Common myeloid progenitor, CD34-positive (primary cell): ENCODE data around the gene ALMS1.
A peak's percentile ranks its signal among the peaks of the same experiment; 100 is the strongest.

Experiments used
- CTCF ChIA-PET: fragments of 350-600 bp; sonication (Branson Sonifier 250); formaldehyde crosslinking; loops from one replicate; lab custom pipeline; 2021; ENCODE audit warnings: antibody characterized with exemption; lab: Charles Lee
- POLR2A ChIA-PET: fragments of 350-600 bp; sonication (Branson Sonifier 250); formaldehyde crosslinking; loops from one replicate; lab custom pipeline; 2021; ENCODE audit warnings: antibody characterized with exemption; lab: Charles Lee
- DNase-seq, 3 donors: peaks; one replicate each; pipeline versions ENCODE4 v3.0.0 to v3.0.0-alpha.2; 2013
- H3K27ac ChIP-seq, 2 experiments: 1 replicate in 1 of 2; 2 replicates in 1 of 2; pipeline ENCODE4 v1.7.0; 2013; ENCODE audit warnings: inconsistent platforms in 2 of 2, low read length in 2 of 2, mild to moderate bottlenecking in 2 of 2, low read depth in 1 of 2, moderate library complexity in 1 of 2; ENCODE audit not compliant: severe bottlenecking in 2 of 2, insufficient read depth in 1 of 2, poor library complexity in 1 of 2
- H3K27me3 ChIP-seq, 5 experiments: replicated peaks in 2 of 5; 1 replicate in 3 of 5; 2 replicates in 2 of 5; pipeline versions ENCODE4 v1.6.1 to v1.7.0; 2013; ENCODE audit warnings: low read length in 4 of 5, mild to moderate bottlenecking in 2 of 5, moderate library complexity in 2 of 5, inconsistent platforms in 1 of 5; ENCODE audit not compliant: insufficient read depth in 5 of 5, control insufficient read depth in 4 of 5
- H3K36me3 ChIP-seq, 4 experiments: 1 replicate in 2 of 4; 2 replicates in 2 of 4; pipeline versions ENCODE4 v1.6.1 to v1.7.0; 2013; ENCODE audit warnings: low read length in 3 of 4, control low read depth in 1 of 4, mild to moderate bottlenecking in 1 of 4; ENCODE audit not compliant: control insufficient read depth in 4 of 4, insufficient read depth in 4 of 4
- H3K4me1 ChIP-seq, 4 experiments: 1 replicate in 3 of 4; 2 replicates in 1 of 4; pipeline versions ENCODE4 v1.6.1 to v1.7.1; 2013; ENCODE audit warnings: low read length in 3 of 4, mild to moderate bottlenecking in 3 of 4, control low read depth in 1 of 4, inconsistent platforms in 1 of 4, moderate library complexity in 1 of 4; ENCODE audit not compliant: control insufficient read depth in 4 of 4, insufficient read depth in 4 of 4; ENCODE audit errors: control extremely low read depth in 1 of 4
- H3K4me3 ChIP-seq, 7 experiments: 1 replicate in 4 of 7; 2 replicates in 3 of 7; pipeline versions ENCODE4 v1.5.1 to v1.7.0; 2013; ENCODE audit warnings: mild to moderate bottlenecking in 7 of 7, low read length in 6 of 7, moderate library complexity in 6 of 7, inconsistent platforms in 2 of 7, low read depth in 2 of 7, control low read depth in 1 of 7; ENCODE audit not compliant: insufficient read depth in 4 of 7, control insufficient read depth in 1 of 7; ENCODE audit errors: extremely low read depth in 1 of 7
- H3K9me3 ChIP-seq, 5 experiments: 1 replicate in 4 of 5; 2 replicates in 1 of 5; pipeline versions ENCODE4 v1.6.1 to v1.7.1; 2013; ENCODE audit warnings: low read length in 4 of 5, mild to moderate bottlenecking in 2 of 5, inconsistent platforms in 1 of 5, low read depth in 1 of 5, moderate library complexity in 1 of 5; ENCODE audit not compliant: control insufficient read depth in 4 of 5, insufficient read depth in 2 of 5; ENCODE audit errors: control extremely low read depth in 1 of 5
- WGBS: methylation state at CpG from one replicate; pipeline ENCODE4 v1.1.5; 2013; ENCODE audit not compliant: insufficient coverage; 5-methylcytosine and 5-hydroxymethylcytosine counted together

The ALMS1 gene

DNA sequence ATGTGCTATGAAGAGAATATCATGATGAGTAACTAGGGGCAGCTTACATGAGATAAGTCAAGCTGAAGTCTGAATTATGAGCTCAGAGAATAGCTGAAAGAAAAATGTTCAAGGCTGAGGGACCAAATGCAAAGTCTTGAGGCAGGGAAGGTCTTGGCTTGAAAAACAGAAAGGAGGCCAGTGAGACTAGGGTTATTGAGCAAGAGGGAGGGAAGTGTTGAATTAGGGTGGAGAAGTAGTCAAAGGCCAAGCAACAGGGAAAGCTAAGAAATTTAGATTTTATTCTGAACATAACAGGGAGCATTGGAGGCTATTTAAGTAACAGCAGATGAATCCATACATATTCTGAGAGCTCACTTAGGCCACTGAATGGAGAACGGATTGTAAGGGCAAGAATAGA, 11.4 kb upstream of the ALMS1 start:
- Histone ChIP-seq H3K27ac (no peak overlapping the region), H3K9me3 (peaks cover 0 to 8% (median 4%) of the 10 kb centered on the region in 5 experiments), H3K27me3 (peaks cover 0 to 12% (median 4%) of the 10 kb centered on the region in 5 experiments), H3K36me3 (no peaks in the 10 kb centered on the region), H3K4me3 (no peak overlapping the region), H3K4me1 (no peaks in the 10 kb centered on the region)
- no peak for DNase-seq
- CTCF ChIA-PET = no interaction called here
- WGBS = 100% methylated on average over 1 of the region's 1 CpG
- POLR2A ChIA-PET = no interaction called here

DNA sequence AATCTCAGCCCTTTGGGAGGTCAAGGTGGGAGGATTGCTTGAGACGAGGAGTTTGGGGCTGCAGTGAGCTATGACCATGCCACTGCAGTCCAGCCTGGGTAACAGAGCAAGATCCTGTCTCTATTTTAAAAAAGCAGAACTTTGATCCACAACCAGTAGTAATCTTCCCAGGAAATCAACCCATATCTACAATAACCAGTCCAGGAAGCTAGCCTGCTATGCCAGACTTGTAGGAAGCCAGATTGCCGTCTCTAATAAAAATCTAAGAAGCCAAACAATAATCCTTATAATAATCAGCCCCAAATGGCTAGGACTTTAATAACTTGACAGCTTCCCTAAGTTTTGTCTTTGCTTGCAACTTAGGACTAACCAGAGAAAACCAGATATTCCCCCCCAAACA, 9.0 kb upstream of the ALMS1 start:
- peaks cover 0 to 8% (median 4%) of the 10 kb centered on the region in 5 experiments for H3K9me3 ChIP-seq
- no peak overlapping the region for H3K27ac ChIP-seq
- 100% methylated on average over 1 of the region's 2 CpGs for WGBS
- POLR2A ChIA-PET = no interaction called here
- CTCF ChIA-PET = interaction anchor here (0.6 kb wide), 1 partner anchor 1209 kb away, joined by 3 read pairs; no protein-coding TSS in a partner anchor
- H3K36me3 ChIP-seq = no peaks in the 10 kb centered on the region
- DNase-seq = no peak
- H3K4me3 ChIP-seq = no peak overlapping the region
- no peaks in the 10 kb centered on the region for H3K4me1 ChIP-seq
- H3K27me3 ChIP-seq = peaks cover 0 to 15% (median 3%) of the 10 kb centered on the region in 5 experiments

DNA sequence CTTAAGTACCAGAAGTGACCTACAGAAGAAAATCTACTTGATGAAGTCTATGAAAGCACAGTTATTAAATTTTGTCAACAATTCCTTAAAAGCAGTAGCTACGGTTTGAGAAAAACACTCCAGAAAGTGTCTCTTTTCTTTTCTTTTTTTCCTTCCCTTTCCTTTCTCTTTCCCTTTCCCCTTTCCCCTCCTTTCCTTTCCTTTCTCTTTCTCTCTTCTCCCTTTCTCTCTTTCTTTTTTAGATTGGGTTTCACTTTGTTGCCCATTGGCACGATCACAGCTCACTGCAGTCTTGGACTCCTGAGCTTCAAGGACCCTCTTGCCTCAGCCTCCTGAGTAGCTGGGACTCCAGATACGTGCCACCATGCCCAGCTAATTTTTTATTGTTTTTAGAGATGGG, 2.6 kb upstream of the ALMS1 start:
- Histone ChIP-seq H3K9me3 (no peaks in the 10 kb centered on the region), H3K4me3 (no peak overlapping the region), H3K27ac (no peak overlapping the region), H3K4me1 (peaks cover 7 to 22% (median 13%) of the 10 kb centered on the region in 4 experiments), H3K27me3 (peaks cover 0 to 7% (median 3%) of the 10 kb centered on the region in 5 experiments), H3K36me3 (no peaks in the 10 kb centered on the region)
- ChIA-PET POLR2A (no interaction called here), CTCF (no interaction called here)
- WGBS = 100% methylated on average over 2 of the region's 3 CpGs
- DNase-seq = no peak

DNA sequence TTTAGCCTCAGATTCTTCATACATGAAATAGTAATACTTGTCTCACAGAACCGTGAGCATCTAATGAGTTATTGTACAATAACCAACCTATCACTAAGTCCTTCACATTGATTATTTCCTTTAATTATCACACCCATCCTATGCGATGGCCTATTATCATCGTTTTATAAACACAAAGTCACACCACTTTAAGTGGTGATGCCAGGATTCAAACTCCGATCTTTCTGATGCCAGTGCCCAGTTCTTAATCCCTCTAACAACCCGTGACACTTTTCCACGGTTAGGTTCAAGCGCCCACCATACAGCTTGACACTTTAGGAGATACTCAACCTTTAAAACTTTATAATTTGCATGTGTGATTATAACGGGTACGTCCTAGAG, 523 bp upstream of the ALMS1 start:
- ChIA-PET CTCF (interaction anchor here (1.0 kb wide), 1 partner anchor 89 kb away, joined by 3 read pairs; no protein-coding TSS in a partner anchor), POLR2A (no interaction called here)
- Histone ChIP-seq H3K9me3 (no peaks in the 10 kb centered on the region), H3K36me3 (no peaks in the 10 kb centered on the region), H3K4me3 (peak overlapping the region; percentile 58 to 98 (median 77)), H3K27me3 (peaks cover 0 to 4% (median 3%) of the 10 kb centered on the region in 5 experiments), H3K4me1 (peaks cover 7 to 22% (median 13%) of the 10 kb centered on the region in 4 experiments), H3K27ac (peak overlapping the region in 1 of 2 experiments; percentile 77)
- no peak for DNase-seq
- 14% methylated on average over 6 of the region's 9 CpGs for WGBS

DNA sequence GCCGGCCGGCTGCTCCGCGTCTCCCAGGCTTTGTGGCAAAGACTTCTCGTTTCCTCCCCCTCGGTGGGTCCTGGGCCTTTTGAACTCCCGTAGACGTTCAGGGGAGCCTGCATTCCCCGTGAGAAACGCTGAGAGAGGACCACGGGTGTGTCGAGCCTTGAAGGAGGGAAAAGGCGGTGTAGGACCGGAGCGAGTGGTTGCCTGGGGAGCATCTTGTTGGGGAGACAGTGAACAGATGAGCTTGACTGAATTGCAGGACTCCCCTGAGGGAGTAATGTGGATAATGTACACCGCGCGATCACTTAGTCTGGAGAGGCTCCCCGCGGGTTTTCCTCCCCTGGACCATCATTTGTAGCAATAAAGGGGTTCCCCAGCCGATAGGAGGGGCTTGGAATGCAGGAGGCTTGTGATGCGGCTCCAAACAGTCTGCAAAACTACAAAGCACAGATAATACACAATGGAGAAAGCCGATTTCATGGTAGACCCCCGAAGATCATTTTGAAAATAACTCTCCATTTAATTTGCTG, 769 bp downstream of the ALMS1 start:
- H3K4me3 ChIP-seq = peak overlapping the region; percentile 77 to 98 (median 90)
- peaks cover 7 to 22% (median 13%) of the 10 kb centered on the region in 4 experiments for H3K4me1 ChIP-seq
- peaks cover 0 to 4% (median 0%) of the 10 kb centered on the region in 5 experiments for H3K27me3 ChIP-seq
- H3K27ac ChIP-seq = peak overlapping the region in 1 of 2 experiments; percentile 77
- ChIA-PET CTCF (no interaction called here), POLR2A (interaction anchor here (0.6 kb wide), 1 partner anchor 84 kb away, joined by 3 read pairs; no protein-coding TSS in a partner anchor)
- WGBS = 0% methylated on average over 15 of the region's 24 CpGs
- no peak for DNase-seq
- no peaks in the 10 kb centered on the region for H3K36me3 ChIP-seq
- no peaks in the 10 kb centered on the region for H3K9me3 ChIP-seq

GRCh38 chr2:73386894-73387636, 1.4 kb downstream of the ALMS1 start:
- 83% methylated on average over 2 of the region's 6 CpGs for WGBS
- CTCF ChIA-PET = no interaction called here
- POLR2A ChIA-PET = no interaction called here
- Histone ChIP-seq H3K4me3 (peak overlapping the region in 6 of 7 experiments; percentile 77 to 98 (median 90)), H3K9me3 (no peaks in the 10 kb centered on the region), H3K36me3 (no peaks in the 10 kb centered on the region), H3K27ac (peak overlapping the region in 1 of 2 experiments; percentile 77), H3K27me3 (peaks cover 0 to 4% (median 0%) of the 10 kb centered on the region in 5 experiments), H3K4me1 (peaks cover 7 to 22% (median 13%) of the 10 kb centered on the region in 4 experiments)
- peak in 1 of 3 donors; percentile 6 for DNase-seq
